HEK293T (cell line): ENCODE data around the gene IFNW1.

ENCODE experiments used
- BHLHE40 ChIP-seq: fragments of 450-650 bp; IDR thresholded peaks from 2 replicates; pipeline ENCODE4 v1.6.1; 2016; ENCODE audit warnings: mild to moderate bottlenecking, moderate library complexity, borderline replicate concordance
- ELF4 ChIP-seq: fragments of 450-650 bp; IDR thresholded peaks from 2 replicates; pipeline ENCODE4 v1.6.1; 2017; ENCODE audit warnings: antibody characterized with exemption
- FOXA1 ChIP-seq: fragments of 450-650 bp; IDR thresholded peaks from 2 replicates; pipeline ENCODE4 v1.6.1; 2016; ENCODE audit warnings: mild to moderate bottlenecking
- NFRKB ChIP-seq: fragments of 450-650 bp; IDR thresholded peaks from 2 replicates; pipeline ENCODE4 v1.6.1; 2016; ENCODE audit warnings: mild to moderate bottlenecking, moderate library complexity
- SUZ12 ChIP-seq: fragments of 450-650 bp; IDR thresholded peaks from 2 replicates; pipeline ENCODE4 v1.6.1; 2016; ENCODE audit warnings: mild to moderate bottlenecking

DNA sequence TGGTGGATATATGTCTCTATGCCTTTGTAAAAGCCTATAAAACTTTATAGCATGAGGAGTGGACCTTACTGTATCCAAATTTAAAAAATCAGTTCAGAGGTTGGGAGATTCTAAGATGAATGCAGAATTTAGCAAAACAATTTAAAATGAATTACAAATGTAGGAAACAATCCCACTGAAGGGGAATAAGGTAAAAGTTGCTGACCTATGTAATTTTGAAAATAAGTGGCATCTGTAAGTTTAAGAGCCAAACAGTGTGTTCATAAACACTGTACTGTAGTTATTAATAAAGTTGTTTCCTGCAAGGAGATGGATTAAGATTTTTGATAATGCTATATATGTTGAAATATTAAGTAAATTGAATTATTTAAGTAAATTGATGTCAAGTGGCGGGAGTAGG, 4.6 kb downstream of the IFNW1 start:
- TF ChIP-seq FOXA1 (no peak), ELF4 (no peak), SUZ12 (no peak), BHLHE40 (no peak), NFRKB (no peak)
